HG03378 (cell line): ENCODE results near the gene BRSK2.

Source experiments
- ATAC-seq: cut with Tn5 transposase; IDR thresholded peaks from one replicate; pipeline ENCODE4 v1.9.1; 2021; ENCODE audit warnings: mild to moderate bottlenecking, moderate library complexity; ENCODE audit not compliant: unreplicated experiment

BRSK2 gene

GRCh38 chr11:1449490-1450243 lies 59.9 kb downstream of the BRSK2 start:
- ATAC-seq: no peak

GRCh38 chr11:1450344-1450875 lies 60.7 kb downstream of the BRSK2 start:
- no peak for ATAC-seq

GRCh38 chr11:1450949-1451710 lies 61.4 kb downstream of the BRSK2 start:
- no peak for ATAC-seq

- ATAC-seq: no peak
These were observed 62.2 kb downstream of the BRSK2 start for GRCh38 chr11:1451781-1452470.

GRCh38 chr11:1452744-1453143 lies 63.0 kb downstream of the BRSK2 start:
- ATAC-seq: no peak

GRCh38 chr11:1453611-1454034 lies 63.9 kb downstream of the BRSK2 start:
- no peak for ATAC-seq

GRCh38 chr11:1454576-1454975 lies 64.8 kb downstream of the BRSK2 start:
- ATAC-seq: no peak

GRCh38 chr11:1455032-1455762 lies 65.5 kb downstream of the BRSK2 start:
- ATAC-seq: no peak

- ATAC-seq: no peak
These were observed 66.0 kb downstream of the BRSK2 start for GRCh38 chr11:1455763-1456060.

- ATAC-seq: no peak
These were observed 66.4 kb downstream of the BRSK2 start for GRCh38 chr11:1456176-1456575.

GRCh38 chr11:1456596-1457325 lies 67.0 kb downstream of the BRSK2 start:
- ATAC-seq: no peak

GRCh38 chr11:1457326-1457680 lies 67.6 kb downstream of the BRSK2 start:
- no peak for ATAC-seq

- no peak for ATAC-seq
These were observed 68.1 kb downstream of the BRSK2 start for GRCh38 chr11:1457856-1458255.

- ATAC-seq: no peak
These were observed 68.8 kb downstream of the BRSK2 start for GRCh38 chr11:1458340-1459218.

- no peak for ATAC-seq
These were observed 69.5 kb downstream of the BRSK2 start for GRCh38 chr11:1459219-1459575.

GRCh38 chr11:1459764-1460395 lies 70.1 kb downstream of the BRSK2 start:
- no peak for ATAC-seq

- ATAC-seq: no peak
These were observed 70.8 kb downstream of the BRSK2 start for GRCh38 chr11:1460396-1460985.

- no peak for ATAC-seq
These were observed 71.5 kb downstream of the BRSK2 start for GRCh38 chr11:1460986-1461825.
